Naive B cell (primary cell): ENCODE results near the gene HOXB1. TPM values are rescaled to one million over a fixed set of nuclear protein-coding genes. Genes with fewer than 3 reads are reported as not detected.

ENCODE experiments used
- ATAC-seq, 2 donors: fragments of 150-1000 bp; cut with Tn5 transposase; 2 replicates each; pipeline ENCODE4 v1.10.0; 2021; ENCODE audit warnings: low read depth in 2 of 2, mild to moderate bottlenecking in 2 of 2, moderate library complexity in 2 of 2
- DNase-seq: peaks from one replicate; pipeline ENCODE4 v3.0.0; 2022
- H3K27ac Mint-ChIP-seq, 6 donors: one replicate each; pipeline ENCODE4 v1.8.0; 2020 to 2022; ENCODE audit warnings: mild to moderate bottlenecking in 6 of 6, mixed read lengths in 6 of 6, moderate library complexity in 5 of 6, inconsistent platforms in 2 of 6
- H3K27me3 Mint-ChIP-seq, 3 donors: one replicate each; pipeline ENCODE4 v1.8.0; 2021 to 2022; ENCODE audit warnings: mixed read lengths in 3 of 3, mild to moderate bottlenecking in 1 of 3
- H3K36me3 Mint-ChIP-seq, 2 donors: one replicate each; pipeline ENCODE4 v1.8.0; 2020 to 2022; ENCODE audit warnings: mixed read lengths in 2 of 2, inconsistent platforms in 1 of 2, mild to moderate bottlenecking in 1 of 2
- H3K4me1 Mint-ChIP-seq, 3 donors: one replicate each; pipeline ENCODE4 v1.8.0; 2020 to 2022; ENCODE audit warnings: mixed read lengths in 3 of 3, inconsistent platforms in 1 of 3, mild to moderate bottlenecking in 1 of 3, moderate library complexity in 1 of 3
- H3K4me3 Mint-ChIP-seq, 8 donors: one replicate each; pipeline ENCODE4 v1.8.0; 2020 to 2022; ENCODE audit warnings: mild to moderate bottlenecking in 8 of 8, mixed read lengths in 8 of 8, moderate library complexity in 8 of 8, inconsistent platforms in 2 of 8
- H3K9me3 Mint-ChIP-seq, 7 donors: one replicate each; pipeline ENCODE4 v1.8.0; 2020 to 2022; ENCODE audit warnings: mixed read lengths in 7 of 7, mild to moderate bottlenecking in 5 of 7, inconsistent platforms in 2 of 7, moderate library complexity in 1 of 7
- polyA plus RNA-seq, 6 donors: library from polyadenylated mRNA; unstranded; fragments of 300-500 nt; fragmentation: Illumina TruSeq; gene quantifications; one replicate each; pipeline ENCODE4 v1.2.3, GENCODE V29; 2021; ENCODE audit warnings: low read depth in 6 of 6

HOXB1 gene
- polyA plus RNA-seq, 6 donors from 2014 or later = not detected

DNA sequence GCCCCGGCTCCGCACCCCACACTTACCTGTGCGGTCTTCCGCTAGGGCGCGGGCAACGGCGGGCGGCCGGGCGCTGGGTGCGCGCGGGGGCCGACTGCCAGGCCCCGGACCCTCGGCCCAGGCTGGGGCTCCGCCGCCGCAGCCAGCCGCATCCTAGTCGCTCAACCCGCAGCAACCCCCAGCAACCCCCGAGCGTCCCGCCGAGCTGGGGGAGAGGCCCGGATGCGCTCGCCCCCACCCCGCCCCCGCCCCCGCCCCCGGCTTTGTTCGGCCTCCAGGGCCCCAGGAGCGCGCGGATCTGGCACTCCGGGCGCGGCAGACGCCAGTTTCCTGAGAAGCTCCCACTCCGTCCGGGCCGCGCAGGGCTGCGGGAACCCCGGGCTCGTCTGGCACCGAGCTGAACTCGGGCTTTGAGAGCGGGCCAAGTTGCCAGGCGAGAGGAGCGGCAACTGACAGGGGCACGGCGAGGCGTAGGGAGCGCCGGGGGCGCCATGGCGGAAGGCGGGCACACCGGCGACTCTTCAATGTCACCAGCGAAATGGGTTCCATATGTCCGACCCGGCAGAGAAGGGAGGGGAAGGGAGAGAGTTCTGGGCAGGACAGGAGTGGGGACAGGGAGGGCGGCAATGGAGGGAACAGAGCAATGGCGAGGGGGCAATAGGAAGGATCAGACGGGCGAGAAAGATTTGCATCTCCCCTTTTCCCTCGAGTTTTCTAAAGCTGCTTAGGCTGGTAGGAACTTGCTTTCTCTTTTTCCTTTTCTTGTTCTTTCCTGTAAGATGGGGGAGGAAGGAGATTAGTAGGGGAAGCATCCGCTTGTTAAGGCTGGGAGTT lies 33.6 kb upstream of the HOXB1 start:
- Mint-ChIP-seq H3K27ac (no peak overlapping the region), H3K4me1 (peaks cover 4 to 11% (median 11%) of the 10 kb centered on the region in 3 donors), H3K36me3 (no peaks in the 10 kb centered on the region), H3K9me3 (no peaks in the 10 kb centered on the region), H3K4me3 (peak overlapping the region in 2 of 8 donors; percentile 57), H3K27me3 (peaks cover 13 to 37% (median 36%) of the 10 kb centered on the region in 3 donors)
- ATAC-seq = no peak
- DNase-seq = no peak

DNA sequence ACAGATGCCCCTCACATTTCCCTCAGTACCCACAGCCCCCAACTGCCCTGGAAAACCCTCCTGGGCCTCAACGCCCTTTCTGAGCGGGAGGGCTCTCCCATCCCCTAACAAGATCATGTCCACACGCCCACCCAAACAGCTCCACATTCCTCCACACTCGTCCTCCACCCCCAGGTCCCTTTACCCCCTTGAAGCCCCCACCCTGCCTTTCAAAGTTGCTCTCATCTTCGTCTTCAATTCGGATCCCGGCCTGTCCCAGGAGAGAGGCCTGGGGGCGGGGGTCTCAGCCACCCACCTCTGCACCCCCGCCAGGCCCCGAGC lies 33.0 kb upstream of the HOXB1 start:
- Mint-ChIP-seq H3K9me3 (no peaks in the 10 kb centered on the region), H3K36me3 (no peaks in the 10 kb centered on the region), H3K4me3 (peak overlapping the region in 3 of 8 donors; percentile 2 to 50 (median 32)), H3K27ac (no peak overlapping the region), H3K4me1 (peaks cover 4 to 7% (median 7%) of the 10 kb centered on the region in 3 donors), H3K27me3 (peaks cover 19 to 43% (median 42%) of the 10 kb centered on the region in 3 donors)
- DNase-seq (no peak), ATAC-seq (no peak)

DNA sequence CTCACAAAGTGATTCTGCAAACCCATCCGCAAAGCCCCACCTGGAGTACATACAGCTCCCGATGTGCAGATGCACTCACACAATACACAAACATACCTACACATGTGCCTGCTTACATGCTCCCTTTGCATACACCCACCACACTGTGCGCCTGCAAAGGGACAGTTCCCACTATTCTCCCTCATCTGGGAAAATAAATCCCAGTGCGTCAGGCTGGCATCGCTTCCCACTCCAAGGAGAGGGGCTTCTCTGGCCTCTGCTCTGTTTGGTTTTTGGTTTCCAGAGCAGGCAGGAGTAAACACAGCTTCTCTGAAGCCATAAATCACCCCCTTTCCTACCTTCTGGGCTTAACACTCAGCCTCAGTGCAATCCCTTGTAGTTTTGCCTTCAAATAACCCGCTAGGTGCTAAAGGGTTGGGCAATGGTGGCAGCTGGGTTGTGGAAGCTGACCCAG lies 32.6 kb upstream of the HOXB1 start:
- Mint-ChIP-seq H3K9me3 (no peaks in the 10 kb centered on the region), H3K27ac (no peak overlapping the region), H3K4me3 (peak overlapping the region in 3 of 8 donors; percentile 2 to 77 (median 32)), H3K36me3 (no peaks in the 10 kb centered on the region), H3K4me1 (peaks cover 1 to 3% (median 3%) of the 10 kb centered on the region in 3 donors), H3K27me3 (peaks cover 23 to 47% (median 46%) of the 10 kb centered on the region in 3 donors)
- DNase-seq = no peak
- ATAC-seq = no peak

DNA sequence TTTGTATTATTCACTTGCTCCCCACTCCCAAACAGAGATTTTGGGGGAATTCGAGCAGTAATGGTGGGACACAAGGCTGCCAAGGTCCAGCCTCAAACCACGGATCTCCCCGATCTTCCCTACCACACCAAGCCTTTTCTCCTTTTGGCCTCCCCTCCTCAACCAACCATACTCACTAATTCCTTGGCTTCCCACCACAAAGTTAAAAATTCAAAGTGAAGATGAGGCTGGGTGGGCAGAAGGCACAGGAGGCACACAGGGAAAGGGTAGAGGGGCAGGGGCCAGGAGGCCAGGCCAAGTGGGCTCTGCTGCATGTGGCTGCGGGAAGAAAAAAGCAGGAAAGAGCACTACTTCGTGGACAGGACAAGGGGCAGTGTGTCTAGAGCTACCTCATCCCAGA lies 32.1 kb upstream of the HOXB1 start:
- DNase-seq (no peak), ATAC-seq (no peak)
- H3K27me3 Mint-ChIP-seq = peaks cover 28 to 52% (median 51%) of the 10 kb centered on the region in 3 donors
- no peak overlapping the region for H3K4me3 Mint-ChIP-seq
- no peak overlapping the region for H3K27ac Mint-ChIP-seq
- H3K9me3 Mint-ChIP-seq = no peaks in the 10 kb centered on the region
- H3K4me1 Mint-ChIP-seq = no peaks in the 10 kb centered on the region
- H3K36me3 Mint-ChIP-seq = no peaks in the 10 kb centered on the region

DNA sequence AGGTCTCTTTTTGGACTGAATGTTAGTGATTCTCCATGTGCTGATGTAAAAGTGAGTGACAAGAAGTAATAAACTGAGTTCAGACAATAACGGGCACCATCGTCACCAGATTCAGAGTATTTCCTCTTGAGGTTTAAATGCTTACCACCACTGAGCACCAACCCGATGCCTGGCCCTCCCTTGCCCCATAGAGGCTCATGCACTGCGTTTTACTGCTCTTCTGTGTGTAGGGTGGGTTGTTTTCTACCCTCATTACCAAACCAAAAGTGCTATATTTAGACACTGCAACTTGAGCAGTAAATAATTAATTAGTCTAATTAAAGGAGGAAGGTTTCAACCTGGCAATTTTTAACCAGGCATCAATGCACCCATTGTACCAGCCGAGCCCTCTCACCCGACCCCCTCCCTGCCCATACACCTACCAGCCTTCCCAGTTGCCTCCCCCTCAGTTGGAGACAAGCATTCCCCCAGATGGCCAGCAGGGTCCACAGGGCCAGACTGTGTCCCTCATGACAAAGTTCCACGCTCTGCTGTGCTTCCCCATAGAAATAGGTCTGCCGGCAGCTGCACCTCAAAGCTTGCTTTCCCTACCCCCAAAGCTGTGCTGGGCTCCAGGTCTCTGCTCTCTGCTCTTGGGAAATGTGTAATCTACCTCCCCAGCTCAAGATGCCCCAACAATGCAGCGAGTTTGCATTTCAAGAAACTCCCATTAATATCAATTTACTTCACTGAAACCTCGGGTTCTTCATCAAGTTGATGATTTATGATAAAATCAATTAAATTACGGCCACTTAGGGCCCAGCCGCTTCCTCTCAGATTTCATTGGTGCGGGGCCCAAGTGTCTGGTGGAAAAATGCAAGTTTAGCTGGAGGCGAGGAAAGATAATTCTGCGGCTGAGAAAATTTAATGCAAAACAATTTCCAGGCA lies 31.3 kb upstream of the HOXB1 start:
- H3K27me3 Mint-ChIP-seq = peaks cover 32 to 54% (median 54%) of the 10 kb centered on the region in 3 donors
- DNase-seq (no peak), ATAC-seq (no peak)
- no peaks in the 10 kb centered on the region for H3K9me3 Mint-ChIP-seq
- peak overlapping the region in 1 of 8 donors; percentile 30 for H3K4me3 Mint-ChIP-seq
- H3K27ac Mint-ChIP-seq = no peak overlapping the region
- H3K4me1 Mint-ChIP-seq = no peaks in the 10 kb centered on the region
- H3K36me3 Mint-ChIP-seq = no peaks in the 10 kb centered on the region

DNA sequence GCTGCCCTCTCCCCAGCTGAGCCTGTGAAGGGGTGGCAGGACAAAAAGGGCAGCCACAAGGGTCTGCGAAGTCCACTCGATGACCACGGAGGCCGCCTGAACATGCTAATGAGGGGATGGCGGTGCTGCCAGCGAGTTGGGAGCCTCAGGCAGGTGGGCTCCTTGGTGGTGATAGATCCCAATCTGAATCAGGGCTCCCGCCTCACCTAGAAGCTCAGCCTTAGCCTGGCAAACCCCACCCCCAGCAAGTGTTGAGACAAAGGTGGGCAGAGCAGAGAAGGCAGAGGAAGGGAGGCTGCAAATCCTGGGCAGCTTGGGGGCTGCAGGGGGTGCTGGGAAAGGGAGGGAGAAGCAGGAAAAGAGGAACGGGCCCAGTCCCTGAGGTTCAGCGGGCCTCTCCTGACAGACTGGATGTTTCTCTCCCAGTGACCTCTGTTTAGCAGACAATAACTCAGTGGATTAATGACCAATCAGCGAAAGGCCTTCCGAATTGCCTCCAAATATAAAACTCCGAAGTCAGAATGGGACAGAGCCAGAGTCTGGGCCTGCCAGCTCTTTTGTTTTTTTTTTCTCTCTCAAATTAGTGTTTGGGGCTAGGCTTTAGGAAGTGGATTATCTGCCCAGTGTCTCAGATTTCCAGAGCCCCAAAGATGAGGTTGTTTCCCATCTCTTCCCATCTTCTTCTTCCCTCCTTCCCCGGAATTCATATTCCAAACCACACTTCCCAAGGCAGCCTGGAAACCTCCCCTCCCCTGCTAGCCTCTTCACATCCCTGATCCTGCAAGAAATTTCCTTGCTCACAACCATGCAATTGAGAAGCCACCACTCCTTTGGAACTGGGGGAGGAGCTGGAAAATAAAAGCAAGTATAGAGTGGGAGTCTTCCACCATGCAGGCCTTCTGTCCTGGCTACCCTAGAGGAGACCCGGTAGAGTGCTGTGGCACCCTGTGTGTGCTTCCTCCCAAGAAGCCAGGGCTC lies 29.3 kb upstream of the HOXB1 start:
- DNase-seq = no peak
- H3K4me3 Mint-ChIP-seq = no peak overlapping the region
- H3K9me3 Mint-ChIP-seq = no peaks in the 10 kb centered on the region
- no peak overlapping the region for H3K27ac Mint-ChIP-seq
- peaks cover 7 to 9% (median 9%) of the 10 kb centered on the region in 3 donors for H3K4me1 Mint-ChIP-seq
- ATAC-seq = no peak
- no peaks in the 10 kb centered on the region for H3K36me3 Mint-ChIP-seq
- H3K27me3 Mint-ChIP-seq = peaks cover 47 to 75% (median 74%) of the 10 kb centered on the region in 3 donors

DNA sequence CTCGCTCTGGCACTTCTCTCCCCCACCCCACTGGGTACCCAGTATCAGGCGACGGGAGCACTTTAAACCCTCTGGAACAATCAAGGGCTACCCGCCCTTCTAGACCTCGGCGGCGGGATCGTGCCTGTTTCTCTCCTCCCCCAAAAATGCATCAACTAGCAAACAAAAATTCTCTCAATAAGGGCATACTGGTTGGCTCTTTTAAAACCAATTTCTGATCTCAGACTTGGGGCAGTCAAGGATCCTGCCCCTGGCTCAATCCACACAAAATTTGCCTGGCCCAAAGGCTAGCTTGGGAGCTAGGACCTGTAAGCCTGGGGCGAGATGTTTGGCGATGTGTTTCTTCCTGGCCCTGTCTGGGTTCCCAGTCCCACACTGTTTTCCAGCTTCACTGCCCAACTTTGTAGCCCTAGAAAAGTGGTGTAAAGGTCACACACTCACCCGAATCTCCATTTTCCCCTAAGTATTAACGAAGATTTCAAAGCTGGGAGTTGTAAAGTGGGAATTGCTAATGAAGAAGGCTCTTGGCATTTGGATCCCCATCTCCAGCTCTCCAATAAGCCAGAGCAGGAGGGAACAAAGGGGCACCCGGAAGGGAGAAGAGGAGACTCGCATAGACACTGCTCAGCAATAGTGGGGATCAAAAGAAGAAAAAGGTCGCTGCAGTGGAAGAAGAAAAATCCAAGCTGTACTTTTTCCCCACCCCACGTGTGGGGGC lies 28.5 kb upstream of the HOXB1 start:
- ATAC-seq (no peak), DNase-seq (no peak)
- H3K36me3 Mint-ChIP-seq = no peaks in the 10 kb centered on the region
- H3K27ac Mint-ChIP-seq = no peak overlapping the region
- H3K27me3 Mint-ChIP-seq = peaks cover 46 to 83% (median 82%) of the 10 kb centered on the region in 3 donors
- H3K4me3 Mint-ChIP-seq = no peak overlapping the region
- H3K4me1 Mint-ChIP-seq = peaks cover 9 to 18% (median 11%) of the 10 kb centered on the region in 3 donors
- H3K9me3 Mint-ChIP-seq = no peaks in the 10 kb centered on the region

DNA sequence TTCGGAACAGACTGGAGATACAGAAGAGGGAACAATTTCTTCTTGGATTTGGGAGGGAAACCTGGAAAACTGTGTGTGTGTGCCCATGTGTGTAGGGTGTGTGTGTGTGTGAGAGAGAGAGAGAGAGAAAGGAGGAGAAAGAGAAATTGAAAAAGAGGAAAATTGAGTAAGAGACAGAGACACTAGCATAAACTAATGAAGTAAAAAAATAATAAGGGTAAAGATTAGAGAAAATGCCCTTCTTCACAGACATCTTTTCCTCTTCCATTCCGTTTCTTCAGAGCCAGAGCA lies 28.0 kb upstream of the HOXB1 start:
- peaks cover 9 to 18% (median 11%) of the 10 kb centered on the region in 3 donors for H3K4me1 Mint-ChIP-seq
- H3K9me3 Mint-ChIP-seq = no peaks in the 10 kb centered on the region
- H3K27me3 Mint-ChIP-seq = peaks cover 49 to 87% (median 86%) of the 10 kb centered on the region in 3 donors
- no peaks in the 10 kb centered on the region for H3K36me3 Mint-ChIP-seq
- ATAC-seq = no peak
- H3K27ac Mint-ChIP-seq = no peak overlapping the region
- no peak overlapping the region for H3K4me3 Mint-ChIP-seq
- DNase-seq = no peak

DNA sequence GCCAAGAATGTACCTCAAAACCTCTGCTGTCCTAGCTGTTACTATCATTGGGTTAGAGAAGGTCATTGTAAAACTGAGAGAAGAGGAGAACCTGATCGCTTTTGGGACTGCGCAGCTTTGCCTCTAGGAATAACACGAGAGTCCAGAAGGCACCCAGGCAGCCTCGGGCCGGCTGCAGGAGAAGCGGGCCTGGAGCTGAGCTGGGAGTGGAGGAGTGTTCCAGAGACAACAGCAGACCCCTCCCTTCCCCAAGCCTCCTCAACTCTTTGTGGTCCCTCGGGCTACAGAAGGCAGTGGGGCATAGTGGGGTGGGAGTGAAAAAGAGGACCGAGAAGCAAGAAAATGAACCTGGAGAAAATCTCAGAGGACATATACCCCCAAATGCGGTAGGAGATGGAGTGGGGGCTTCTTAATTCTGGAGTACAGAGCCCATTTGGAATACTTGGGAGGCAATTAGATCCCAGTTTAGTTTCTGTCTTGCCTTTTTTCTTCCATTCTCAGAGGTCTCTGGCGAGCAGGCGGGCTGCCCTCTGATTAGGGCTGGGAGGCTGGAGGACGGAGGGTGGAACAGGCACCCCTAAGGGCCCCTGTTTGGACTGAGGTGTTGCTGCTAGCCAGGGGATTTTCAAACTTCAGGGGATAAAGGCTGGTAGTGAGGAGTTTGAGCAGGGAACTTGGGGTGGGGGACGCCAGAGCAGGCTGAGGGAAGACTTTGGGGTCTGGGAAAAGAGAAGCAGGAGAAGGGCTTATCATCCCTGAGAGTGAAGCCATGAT lies 27.4 kb upstream of the HOXB1 start:
- ATAC-seq = no peak
- H3K27me3 Mint-ChIP-seq = peaks cover 55 to 87% (median 86%) of the 10 kb centered on the region in 3 donors
- no peak overlapping the region for H3K27ac Mint-ChIP-seq
- DNase-seq = no peak
- no peak overlapping the region for H3K4me3 Mint-ChIP-seq
- no peaks in the 10 kb centered on the region for H3K9me3 Mint-ChIP-seq
- H3K36me3 Mint-ChIP-seq = no peaks in the 10 kb centered on the region
- H3K4me1 Mint-ChIP-seq = peaks cover 9 to 18% (median 11%) of the 10 kb centered on the region in 3 donors

DNA sequence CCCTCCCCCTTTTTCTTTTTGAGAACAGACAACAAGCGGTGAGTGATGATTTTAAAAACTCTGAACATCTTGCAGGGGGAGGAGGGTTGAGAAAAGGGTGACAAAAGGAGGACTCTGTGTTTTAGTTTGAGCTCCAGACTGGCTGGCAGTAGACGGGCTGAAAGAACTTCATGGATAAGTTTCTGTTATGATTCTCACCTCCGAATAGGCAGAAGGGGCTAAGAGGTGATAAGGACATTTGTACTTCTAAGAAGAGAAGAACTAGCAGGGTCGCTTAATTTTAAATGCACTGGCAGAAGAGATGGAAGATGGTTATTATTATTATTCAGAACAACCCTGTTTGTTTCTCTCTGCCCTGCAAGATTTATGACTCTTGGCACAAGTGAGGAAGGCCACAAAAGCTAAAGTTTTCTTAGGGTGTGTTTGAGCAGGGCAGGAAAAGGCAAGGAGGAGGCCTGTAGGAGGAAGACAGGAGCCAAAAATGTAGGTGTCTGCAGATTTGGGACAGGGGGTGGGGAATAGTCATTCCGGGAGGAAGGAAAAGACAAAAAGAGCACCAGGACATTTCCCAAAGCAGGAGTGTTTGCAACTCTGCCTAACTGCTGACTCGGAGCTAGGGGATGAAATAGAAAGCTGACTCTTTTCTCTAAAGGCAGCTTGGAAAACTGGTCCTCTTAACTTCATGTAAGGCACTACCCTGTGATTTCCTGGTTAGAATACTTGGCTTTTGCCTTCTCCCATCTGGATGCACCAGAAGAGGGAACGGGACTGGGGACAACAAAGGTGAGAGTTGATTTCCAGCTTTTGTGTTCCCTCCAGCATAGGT lies 26.0 kb upstream of the HOXB1 start:
- Mint-ChIP-seq H3K4me3 (peak overlapping the region in 2 of 8 donors; percentile 33 to 38), H3K36me3 (no peaks in the 10 kb centered on the region), H3K27me3 (peaks cover 54 to 85% (median 85%) of the 10 kb centered on the region in 3 donors), H3K27ac (peak overlapping the region in 1 of 6 donors; percentile 6), H3K9me3 (no peaks in the 10 kb centered on the region), H3K4me1 (peaks cover 9 to 18% (median 11%) of the 10 kb centered on the region in 3 donors)
- DNase-seq (no peak), ATAC-seq (no peak)

DNA sequence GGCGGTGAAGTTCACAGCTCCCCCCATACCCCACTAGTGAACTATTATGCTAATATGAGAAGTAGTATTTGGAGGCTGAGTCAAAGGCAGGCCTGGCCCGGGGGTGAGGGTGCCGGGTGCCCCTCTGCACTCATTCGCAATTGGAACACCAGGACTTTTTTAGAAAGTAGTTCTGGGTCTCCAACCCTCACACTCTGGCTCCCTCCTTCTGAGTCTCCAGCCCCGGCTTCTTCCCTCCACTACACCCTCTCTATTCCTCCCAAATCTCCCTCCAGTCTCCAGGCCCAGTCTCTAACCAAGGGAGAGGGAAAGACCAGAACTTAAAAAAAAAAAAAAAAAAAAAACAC lies 25.4 kb upstream of the HOXB1 start:
- Mint-ChIP-seq H3K36me3 (no peaks in the 10 kb centered on the region), H3K9me3 (no peaks in the 10 kb centered on the region), H3K27ac (no peak overlapping the region), H3K4me3 (peak overlapping the region in 2 of 8 donors; percentile 33 to 55), H3K4me1 (peaks cover 9 to 18% (median 11%) of the 10 kb centered on the region in 3 donors), H3K27me3 (peaks cover 49 to 82% (median 79%) of the 10 kb centered on the region in 3 donors)
- DNase-seq (no peak), ATAC-seq (no peak)
